Umbilical cord (tissue), 2 donors: ENCODE results near the gene HOXA13. TPM values are rescaled to one million over a fixed set of nuclear protein-coding genes. Genes with fewer than 3 reads are reported as not detected.

Experiments
- DNase-seq: peaks from one replicate; pipeline ENCODE4 v3.0.0-alpha.2; 2015; ENCODE audit warnings: low spot score
- total RNA-seq: library from RNA; depleted of rRNA; stranded (reverse); fragments of >200 nt; gene quantifications from one replicate; pipeline ENCODE4 v1.2.3, GENCODE V29; 2014; ENCODE audit warnings: low replicate concordance; ENCODE audit not compliant: insufficient read depth

The HOXA13 gene
- total RNA-seq, 1 donor from 2014 or later = 15.6 TPM

DNA sequence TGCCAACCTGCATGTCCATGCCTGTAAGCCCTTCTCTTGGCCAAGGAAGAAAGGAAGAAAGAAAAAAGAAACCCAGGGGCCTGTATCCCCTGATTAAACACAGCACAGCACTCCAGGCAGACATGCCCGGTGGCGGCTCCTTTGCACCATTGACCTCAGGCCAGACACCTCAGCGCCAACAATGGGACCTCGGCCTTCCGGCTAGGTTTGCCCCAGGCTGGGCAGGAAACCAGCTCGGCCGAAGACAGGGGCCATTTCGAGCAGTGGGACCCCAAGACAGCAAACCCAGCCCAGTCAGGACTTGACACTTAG, 28.6 kb downstream of the HOXA13 start:
- DNase-seq = no peak

DNA sequence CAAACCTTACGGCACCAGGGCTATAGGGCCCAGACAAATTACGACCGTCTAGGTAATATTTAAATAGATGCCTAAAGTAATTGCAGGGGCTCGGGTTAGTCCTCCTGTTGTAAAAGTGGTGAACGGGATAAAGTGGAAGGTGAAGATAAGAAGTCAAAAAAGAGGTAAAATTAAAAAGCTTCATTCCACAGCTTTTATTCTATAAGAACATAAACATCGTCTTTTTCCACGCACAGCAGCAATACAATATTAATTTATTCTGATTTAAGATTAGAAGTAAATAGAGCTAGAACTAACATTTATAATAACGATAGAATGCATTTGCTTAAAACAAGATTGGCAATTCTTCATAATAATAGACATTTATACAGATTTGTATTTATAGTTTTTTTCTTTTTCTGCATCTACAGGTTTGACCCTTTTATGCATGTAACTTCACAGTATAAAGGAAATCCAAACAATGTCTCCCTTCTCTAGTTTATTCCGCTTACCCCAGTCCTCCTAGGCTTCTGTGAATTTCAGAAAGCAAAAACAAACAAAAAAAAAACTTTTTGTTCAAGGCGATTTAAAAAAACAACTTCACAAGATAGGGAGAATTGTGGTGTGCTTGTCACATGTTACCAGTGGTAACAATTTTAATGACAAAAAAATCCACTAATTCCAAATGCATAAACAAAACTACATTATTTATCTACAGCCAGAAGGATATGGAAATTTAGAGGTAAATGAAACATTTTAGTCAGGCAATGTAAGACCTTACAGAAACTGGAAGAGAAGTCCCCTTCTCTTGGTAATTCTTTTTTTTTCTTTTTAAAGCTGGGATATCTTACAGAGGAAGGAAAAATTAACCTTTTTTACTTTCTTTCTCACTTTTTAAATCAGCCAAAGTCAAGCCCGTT, 29.2 kb downstream of the HOXA13 start:
- no peak for DNase-seq

DNA sequence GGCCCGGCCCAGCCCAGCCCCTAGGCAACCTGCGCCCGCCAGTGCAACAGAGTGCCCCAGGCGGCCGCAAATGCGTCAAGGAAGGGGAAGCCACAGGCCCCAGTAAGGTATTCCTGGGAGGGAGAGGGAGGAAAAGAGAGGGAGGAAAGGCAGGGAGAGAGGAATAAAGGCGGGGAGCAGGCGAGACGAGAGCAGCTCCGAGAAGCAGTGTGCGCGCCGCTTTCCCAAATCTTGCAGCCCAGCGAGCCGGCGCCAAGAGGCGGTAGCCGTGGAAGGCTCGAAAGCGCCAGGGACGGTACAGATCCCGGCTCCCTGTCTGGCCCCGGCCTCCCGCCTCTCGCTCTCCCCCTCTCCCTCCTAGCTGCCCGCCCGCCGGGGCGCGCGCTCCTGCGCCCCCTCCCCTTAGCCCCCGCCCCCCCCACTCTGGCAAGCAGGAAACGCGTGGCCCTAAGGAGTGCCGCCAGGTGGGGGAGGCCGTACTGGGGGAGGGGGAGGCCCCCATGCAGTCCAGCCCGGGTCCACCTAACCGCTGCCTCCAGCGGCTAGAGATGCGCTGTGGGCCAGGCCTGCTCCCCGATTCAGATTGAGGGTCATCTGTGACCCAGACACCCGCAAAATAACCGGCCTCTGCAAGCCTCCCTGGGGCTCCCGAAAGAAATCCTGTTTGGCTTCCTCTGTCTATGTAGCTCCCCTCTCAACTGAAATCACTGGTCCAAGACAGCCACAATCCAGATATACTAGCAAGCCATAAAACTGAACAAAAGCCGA, 30.0 kb downstream of the HOXA13 start:
- DNase-seq = no peak

DNA sequence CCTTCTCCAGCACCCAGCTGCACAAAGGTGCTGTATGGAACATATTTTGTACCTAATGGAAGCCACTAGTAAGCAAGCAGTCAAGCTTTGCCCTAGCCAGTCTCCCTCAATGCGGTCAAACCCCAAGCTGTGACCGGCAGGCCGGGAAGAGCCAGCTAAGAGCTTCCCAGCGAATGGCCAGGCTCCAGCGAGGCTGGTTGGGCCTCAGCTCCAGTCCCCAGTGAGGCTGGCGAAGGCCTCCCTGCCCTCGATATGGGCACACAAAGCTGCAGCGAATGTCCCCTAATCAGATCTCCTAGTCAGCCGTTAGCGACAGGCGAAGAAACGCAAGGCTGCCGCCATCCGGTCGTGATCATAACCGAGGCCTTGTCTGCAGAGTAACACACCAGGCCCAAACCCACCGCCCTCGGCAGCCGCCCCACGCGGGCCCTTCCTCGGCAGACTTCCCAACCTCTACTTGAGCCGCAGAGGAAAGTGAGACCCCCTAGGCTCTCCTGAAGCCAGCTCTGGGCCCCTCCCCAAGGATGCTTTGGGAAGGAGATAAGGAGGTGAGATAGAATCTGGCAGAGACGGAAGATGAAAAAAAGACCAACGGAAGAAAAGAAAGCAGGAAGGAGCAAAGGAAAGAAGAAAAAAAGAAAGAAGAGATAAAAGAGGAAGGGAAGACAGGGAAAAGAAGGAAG, 31.5 kb downstream of the HOXA13 start:
- peak; percentile 81 for DNase-seq

GRCh38 chr7:27167916-27168264, 32.0 kb downstream of the HOXA13 start:
- no peak for DNase-seq

GRCh38 chr7:27166531-27167505, 33.1 kb downstream of the HOXA13 start:
- peak; percentile 47 for DNase-seq

DNA sequence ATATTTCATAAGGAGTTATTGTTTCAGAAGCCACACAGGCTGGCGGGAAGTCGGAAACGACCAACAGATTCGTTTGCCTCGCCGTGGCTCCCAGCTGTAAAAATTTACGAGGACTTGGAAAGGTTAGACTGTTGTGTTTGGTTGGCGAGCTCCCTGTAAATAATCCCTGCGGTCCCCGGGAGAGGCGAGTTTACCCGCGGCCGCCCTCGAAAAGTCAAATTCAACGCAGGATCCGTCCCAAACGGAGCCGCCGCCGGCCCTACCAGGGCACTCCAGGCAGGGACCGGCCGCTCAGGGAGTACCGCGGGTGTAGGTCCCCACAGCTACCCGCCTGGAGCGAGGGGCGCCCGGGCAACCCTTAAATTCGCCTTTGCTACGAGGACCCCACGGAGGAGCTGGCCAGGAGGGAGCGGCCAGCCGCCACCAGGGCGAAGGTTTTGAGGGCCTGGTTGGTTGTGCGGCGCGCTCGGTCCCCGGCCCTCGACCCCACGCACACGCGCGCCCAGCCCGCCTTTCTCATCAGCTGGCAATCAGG, 33.8 kb downstream of the HOXA13 start:
- DNase-seq = no peak

- peak; percentile 93 for DNase-seq
These were observed 34.5 kb downstream of the HOXA13 start, which contains the start of gene HOXA9 for GRCh38 chr7:27165089-27165995. TSS of gene HOXA9 (minus strand) at chr7:27165537. CDS start at chr7:27165457, 80 bp downstream.

- peak; percentile 61 for DNase-seq
These were observed 35.4 kb downstream of the HOXA13 start for GRCh38 chr7:27164367-27165088.

DNA sequence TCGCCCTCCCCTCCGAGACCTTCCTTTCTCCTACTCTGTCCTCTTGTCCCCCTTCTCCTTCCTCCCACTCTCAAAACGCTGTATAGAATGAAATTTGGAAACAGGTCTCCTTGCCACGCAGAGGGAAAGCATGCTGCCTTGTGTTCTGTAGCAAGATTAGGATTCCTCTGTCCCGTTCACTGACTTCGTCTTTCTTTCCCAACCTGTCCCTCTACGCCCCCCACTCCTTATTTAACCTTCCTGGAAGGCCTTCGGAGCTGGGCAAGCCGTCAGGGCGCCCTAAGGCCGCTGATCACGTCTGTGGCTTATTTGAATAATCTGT, 35.9 kb downstream of the HOXA13 start:
- no peak for DNase-seq

- peak; percentile 45 for DNase-seq
These were observed 36.4 kb downstream of the HOXA13 start for GRCh38 chr7:27163288-27164044.

DNA sequence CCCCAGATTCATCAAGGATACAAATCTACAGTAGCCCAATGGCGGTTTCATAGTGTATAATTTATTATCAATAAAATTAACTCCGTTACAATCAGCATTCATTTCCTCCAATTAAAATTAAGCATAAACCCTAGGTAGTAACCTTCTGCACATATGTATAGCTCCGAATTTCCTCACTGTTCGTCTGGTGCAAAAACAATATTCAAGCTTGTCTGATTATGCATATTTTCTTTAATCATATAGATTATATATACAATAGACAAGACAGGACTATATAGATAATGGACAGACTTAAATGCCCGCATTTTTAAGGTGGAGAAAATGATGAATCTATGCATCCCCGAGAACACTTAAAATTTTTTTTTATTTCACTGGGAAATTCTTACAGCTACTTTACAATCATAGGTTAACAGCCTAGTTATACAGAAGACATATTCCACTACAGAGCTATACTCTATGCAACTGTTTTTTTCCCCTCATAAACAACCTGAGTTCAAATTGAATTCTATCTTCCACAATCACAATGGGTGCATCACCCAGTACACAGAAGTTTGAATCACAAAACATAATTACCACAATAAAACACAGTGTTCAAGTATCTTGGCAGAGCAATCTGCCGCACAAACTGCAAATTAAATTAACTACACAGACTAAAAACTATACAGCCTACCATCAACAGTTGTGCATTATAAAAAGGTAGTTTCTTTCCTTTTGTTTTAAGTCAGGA, 37.2 kb downstream of the HOXA13 start:
- DNase-seq = peak; percentile 37

- DNase-seq = peak; percentile 44
These were observed 38.0 kb downstream of the HOXA13 start for GRCh38 chr7:27161721-27162560.

GRCh38 chr7:27161214-27161720, 38.6 kb downstream of the HOXA13 start:
- peak; percentile 62 for DNase-seq

DNA sequence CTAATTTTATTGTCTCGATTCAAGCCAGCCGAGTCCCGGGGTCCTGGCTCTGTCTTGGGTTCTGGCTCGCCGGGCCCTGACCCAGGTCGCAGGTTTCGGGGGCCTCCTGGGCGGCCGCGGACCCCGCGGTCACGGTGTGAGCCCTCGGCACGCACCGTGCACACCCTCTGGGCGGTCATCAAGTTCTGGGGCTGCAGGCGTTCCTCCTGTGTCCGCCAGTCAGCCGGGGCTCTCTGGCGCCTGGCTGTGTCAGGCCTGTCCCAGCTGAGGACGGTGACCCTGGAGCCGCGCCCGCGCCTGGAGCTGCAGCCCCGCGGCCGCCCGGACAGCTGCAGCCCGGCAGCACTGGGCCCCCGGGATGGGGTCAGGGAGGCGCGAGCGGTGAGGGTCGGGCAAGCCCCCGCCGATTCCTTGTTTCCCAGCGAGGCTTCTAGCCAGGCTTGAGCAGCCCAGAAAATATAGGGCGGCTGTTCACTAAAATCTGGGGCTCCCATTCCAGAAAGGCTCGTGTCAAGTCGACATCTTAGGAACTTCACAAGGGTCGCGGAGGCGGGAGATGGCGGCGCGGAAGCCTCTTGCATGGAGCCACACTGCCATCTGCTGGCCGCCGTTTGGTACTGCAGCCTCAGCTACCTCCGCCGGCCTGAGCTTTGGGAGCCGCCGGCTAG, 39.2 kb downstream of the HOXA13 start:
- DNase-seq = peak; percentile 92

DNA sequence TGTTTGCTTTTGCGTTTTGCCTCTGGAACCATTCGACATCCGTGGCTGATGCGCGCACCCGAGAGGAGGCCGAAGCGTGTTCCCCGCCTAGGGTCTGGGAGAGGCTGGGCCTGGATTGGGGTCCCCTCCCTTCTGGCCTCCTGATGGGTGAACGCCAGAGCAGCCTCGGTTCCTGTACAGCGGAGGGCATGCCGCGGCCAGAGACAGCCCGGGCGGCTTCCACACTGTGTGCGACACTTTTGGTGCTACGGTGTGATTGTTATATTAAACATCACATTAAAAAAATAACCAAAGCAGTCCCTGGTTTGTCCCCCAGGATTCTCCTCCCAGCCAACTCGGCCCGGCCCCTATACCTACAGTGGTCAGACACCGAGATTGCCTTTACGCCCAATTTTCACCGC, 39.7 kb downstream of the HOXA13 start:
- peak; percentile 46 for DNase-seq
